GM13977 (cell line): ENCODE results near the gene TBRG1.
A peak's percentile ranks its signal among the peaks of the same experiment; 100 is the strongest.

Experiments
- DNase-seq: peaks from one replicate; pipeline ENCODE4 v3.0.0; 2012; ENCODE audit warnings: low spot score
- CTCF ChIP-seq: IDR thresholded peaks from 2 replicates; pipeline ENCODE4 v1.5.1; 2012; ENCODE audit warnings: mild to moderate bottlenecking, control low read depth; ENCODE audit not compliant: insufficient read depth; ENCODE audit errors: extremely low read depth, missing control alignments
- in situ Hi-C: fragments of 300-500 bp; cut with MboI; formaldehyde crosslinking; loops from one replicate; pipeline ENCODE4 v1.12.0; 2022; ENCODE audit warnings: low sequenced_read_pairs, low pct_unique_long_range_greater_than_20kb, mixed read lengths, inconsistent platforms; ENCODE audit not compliant: unreplicated experiment

Gene TBRG1

GRCh38 chr11:124643042-124643604 lies 20.5 kb downstream of the TBRG1 start:
- no peak for TF ChIP-seq CTCF
- in situ Hi-C loops, result no loop called here
- no peak for DNase-seq

DNA sequence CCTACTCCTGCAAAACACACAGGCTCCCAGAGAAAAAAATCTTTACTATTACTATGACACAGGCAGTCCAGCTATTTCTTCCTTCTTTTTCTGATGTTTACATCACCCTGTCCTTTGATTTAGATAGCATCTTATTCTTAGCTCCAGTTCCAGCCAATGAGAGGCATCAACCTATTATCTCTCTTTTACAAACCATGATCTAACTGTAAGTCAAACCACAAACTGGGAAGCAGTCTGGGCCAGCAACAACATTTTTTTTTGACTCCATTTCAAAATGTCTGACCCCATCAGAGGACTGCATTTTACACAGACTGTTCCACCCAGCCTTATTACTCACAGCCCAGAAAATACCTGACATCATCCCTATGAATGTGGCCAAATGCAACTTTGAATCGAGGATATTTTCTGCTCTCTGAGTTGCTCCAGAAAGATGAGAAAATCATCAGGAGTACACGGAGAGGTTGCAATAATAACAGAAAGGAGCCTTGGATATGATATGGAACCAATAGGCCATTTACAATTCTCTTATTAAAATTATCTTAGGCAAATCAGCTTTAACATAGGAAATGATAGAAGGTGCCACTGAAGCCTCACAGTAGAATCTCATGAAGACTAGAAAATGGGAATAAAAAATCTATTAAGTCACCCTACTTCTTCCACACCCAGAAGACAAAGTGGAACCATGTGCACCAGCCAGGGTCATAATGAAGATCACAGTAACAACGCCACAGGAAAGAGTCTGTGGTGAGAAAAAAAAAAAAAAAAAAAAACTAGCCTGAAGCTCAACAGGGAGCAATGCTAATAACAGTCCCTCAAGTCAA lies 21.2 kb downstream of the TBRG1 start:
- TF ChIP-seq CTCF, result no peak
- in situ Hi-C loops, result no loop called here
- DNase-seq, result no peak

GRCh38 chr11:124644426-124645280 lies 22.0 kb downstream of the TBRG1 start:
- in situ Hi-C loops, result no loop called here
- DNase-seq, result peak; percentile 35
- TF ChIP-seq CTCF, result peak; percentile 78

GRCh38 chr11:124646148-124646547 lies 23.5 kb downstream of the TBRG1 start:
- no peak for TF ChIP-seq CTCF
- in situ Hi-C loops, result no loop called here
- DNase-seq, result no peak

- TF ChIP-seq CTCF, result no peak
- in situ Hi-C loops, result no loop called here
- DNase-seq, result no peak
These were observed 25.9 kb downstream of the TBRG1 start for GRCh38 chr11:124648610-124649009.

DNA sequence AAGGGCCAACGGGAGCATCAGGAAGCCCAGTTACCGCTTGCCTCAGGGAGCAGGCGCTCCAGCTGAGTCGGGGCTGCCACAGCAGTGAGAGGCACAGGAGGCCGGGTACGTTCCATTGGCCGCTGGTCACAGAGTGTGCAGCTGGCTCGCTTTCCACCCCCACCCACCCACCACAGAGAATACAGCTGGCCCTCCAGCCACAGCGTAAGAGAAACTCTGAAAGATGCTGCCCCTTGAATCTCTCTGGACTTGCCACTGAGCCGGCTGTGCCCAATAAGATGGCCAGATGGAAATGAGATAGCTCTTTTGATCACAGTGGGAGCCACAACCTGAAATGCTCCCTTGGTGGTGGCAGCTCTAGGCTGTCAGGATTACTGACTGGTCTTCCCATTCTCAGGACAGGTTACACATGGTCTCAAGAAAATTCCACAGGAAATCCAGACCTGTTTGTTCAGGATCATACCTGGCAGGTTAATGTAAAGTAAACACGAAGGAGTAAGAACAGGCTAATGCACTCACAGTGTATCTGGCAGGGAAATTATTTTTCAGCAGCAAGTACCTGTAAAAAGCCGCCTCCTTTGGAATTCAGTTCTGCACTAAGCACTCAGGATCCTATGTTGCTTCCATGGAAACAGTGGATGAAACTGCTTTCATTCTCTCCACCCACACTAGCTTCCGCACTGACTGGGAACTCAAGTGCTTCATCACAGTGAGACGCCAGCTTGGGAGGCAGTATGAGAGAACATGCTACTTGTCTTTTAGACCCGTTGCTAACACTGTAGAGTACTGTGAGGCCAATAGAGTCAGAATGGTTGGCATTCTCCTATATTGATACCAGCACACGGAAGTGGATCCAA lies 34.3 kb downstream of the TBRG1 start:
- no peak for TF ChIP-seq CTCF
- in situ Hi-C loops, result loop anchor here (25.0 kb wide), 1 partner anchor 180 kb away; no protein-coding TSS in a partner anchor
- no peak for DNase-seq
